HG02840 (cell line): ENCODE measurements around the gene RNF31.
A peak's percentile ranks its signal among the peaks of the same experiment; 100 is the strongest.

Experiments
- ATAC-seq: cut with Tn5 transposase; IDR thresholded peaks from one replicate; pipeline ENCODE4 v1.9.1; 2021; ENCODE audit warnings: mild to moderate bottlenecking, moderate library complexity, moderate number of reproducible peaks; ENCODE audit not compliant: unreplicated experiment, low FRiP score

Gene RNF31

DNA sequence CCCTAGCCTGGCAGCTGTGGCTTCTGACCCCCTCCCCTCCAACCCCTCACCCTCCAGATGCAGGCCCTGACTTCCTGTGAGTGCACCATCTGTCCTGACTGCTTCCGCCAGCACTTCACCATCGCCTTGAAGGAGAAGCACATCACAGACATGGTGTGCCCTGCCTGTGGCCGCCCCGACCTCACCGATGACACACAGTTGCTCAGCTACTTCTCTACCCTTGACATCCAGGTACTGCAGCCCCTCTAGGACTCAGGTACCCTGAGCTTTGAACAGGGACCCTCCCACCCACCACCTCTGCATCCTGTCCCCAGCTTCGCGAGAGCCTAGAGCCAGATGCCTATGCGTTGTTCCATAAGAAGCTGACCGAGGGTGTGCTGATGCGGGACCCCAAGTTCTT is 7.8 kb downstream of the RNF31 start:
- no peak for ATAC-seq

DNA sequence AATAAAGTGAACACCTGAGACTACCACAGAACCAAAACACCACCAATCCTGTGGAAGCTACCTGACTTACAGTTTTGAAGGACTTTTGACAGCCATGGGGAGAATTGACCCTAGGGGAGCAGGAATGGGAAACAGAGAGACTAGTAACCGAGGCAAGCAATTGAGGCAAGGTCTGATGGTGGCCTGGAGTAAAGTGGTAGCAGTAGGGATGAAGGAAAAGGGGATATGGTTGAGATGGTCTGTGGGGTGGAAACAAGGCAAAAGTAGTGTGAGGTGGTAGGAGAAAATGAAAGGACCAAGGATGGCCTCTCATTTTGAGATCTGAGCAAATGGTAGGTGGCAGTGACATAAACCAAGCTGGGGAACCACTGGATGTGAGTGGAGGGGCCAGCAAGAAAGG is 9.5 kb downstream of the RNF31 start:
- ATAC-seq = no peak

DNA sequence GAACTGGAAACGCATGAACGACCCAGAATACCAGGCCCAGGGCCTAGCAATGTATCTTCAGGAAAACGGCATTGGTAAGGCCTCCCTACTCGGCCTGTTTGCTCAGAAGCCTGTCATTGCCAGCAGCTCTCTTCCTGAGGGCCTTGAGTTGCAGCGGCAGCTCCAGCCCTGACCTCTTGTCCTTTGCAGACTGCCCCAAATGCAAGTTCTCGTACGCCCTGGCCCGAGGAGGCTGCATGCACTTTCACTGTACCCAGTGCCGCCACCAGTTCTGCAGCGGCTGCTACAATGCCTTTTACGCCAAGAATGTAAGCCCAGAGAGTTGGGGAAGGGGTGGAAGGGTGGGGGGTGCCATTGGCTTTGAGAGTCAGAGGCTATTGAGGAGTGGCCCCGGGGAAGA is 10.0 kb downstream of the RNF31 start:
- ATAC-seq = no peak

DNA sequence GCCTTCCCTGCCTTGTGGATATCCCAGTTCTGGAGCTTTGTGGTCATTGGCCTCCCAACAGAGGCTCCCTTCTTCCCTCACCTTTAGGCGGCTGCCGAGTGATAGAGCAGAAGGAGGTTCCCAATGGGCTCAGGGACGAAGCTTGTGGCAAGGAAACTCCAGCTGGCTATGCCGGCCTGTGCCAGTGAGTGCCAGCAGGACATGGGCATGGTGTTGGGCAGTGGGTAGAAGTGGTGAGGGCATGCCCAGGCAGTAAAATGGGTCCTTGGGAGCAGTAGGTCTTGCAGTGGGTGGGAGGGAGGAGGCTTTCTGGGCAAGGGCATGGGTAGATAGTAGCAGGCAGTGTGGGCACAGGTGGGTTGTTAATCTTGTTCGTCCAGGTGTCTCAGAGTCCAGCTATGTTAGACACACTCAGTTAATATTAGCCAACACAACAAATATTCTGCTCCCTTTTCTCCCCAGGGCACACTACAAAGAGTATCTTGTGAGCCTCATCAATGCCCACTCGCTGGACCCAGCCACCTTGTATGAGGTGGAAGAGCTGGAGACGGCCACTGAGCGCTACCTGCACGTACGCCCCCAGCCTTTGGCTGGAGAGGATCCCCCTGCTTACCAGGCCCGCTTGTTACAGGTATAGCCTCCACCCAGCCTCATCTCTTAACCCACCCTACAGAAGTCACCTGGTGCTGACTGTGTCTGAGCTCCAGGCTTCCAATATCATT is 12.6 kb downstream of the RNF31 start:
- no peak for ATAC-seq

DNA sequence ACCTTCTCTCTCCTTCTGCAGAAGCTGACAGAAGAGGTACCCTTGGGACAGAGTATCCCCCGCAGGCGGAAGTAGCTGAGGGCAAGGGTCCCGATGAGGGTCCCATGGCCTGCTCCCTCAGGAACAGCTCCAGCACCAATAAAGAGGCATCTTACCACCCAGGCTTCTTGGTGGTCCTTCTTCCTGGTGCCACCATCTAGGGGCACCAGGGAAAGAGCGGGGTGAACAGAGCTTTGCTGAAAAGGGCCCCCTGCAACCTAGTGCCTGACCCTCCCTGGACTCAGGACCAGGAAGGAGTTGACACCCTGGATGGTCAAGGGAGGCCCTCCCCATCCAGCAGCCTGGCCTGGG is 13.2 kb downstream of the RNF31 start:
- peak; percentile 23 for ATAC-seq

DNA sequence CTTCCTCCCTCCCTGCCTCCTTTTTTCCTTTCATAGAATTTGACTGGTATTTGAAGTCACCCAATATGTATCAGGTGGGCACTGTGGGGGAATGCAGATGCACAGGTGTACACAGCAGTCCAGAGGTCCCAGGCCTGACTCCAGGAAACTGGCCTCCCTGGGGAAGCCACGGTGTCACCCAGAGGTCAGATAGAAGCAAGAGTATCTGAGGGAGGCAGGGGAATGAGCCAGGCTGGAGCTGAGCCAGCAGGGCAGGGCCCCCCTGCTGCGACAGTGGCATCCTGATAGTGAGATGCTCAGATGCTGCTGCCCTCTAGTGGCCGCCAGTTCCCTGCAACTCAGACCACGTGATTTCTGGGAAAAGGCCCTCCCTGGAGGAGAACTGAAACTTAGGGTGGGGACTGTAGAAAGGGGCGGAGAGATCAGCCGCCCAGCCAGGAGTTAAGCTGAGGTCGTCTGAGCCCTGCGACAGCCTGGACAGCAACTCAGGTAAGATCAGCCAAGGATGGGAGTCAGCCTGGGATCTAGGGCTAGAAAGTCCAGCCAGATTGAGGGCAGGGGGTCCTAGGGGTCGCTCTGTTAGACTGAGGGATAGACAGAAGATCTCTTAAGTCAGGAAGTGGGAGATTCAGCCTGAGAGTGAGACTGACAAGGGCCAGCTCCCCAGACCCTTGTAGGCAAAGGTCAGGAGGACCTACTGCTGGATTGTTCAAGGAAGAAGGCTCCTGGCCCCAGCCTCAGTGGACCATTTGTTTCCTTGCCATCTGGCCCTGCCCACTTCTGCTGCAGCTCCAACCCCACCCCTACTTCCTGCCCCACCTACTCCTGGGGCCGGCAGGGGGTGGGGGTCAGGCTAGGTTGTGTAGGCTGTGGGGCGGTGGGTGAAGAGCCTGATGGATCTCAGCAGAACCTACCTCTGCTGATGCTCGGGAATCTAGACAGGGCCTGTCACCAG is 13.8 kb downstream of the RNF31 start, which contains the start of gene IRF9:
Gene IRF9, plus strand, starts transcription at position 416 of the 955 bp plus-strand sequence. CDS start 880 bp downstream, outside the sequence.
- ATAC-seq = peak; percentile 76

DNA sequence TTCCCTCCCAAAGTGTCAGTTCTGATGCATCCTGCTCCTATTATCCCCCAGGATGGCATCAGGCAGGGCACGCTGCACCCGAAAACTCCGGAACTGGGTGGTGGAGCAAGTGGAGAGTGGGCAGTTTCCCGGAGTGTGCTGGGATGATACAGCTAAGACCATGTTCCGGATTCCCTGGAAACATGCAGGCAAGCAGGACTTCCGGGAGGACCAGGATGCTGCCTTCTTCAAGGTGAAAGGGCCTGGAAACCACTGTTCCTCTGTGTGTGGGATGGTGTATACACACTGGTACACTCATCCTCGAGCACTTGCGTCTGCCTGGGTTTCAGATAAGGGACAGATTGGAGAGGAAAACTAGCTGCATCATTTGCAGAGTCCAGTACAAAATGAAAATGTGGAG is 14.8 kb downstream of the RNF31 start:
- no peak for ATAC-seq

DNA sequence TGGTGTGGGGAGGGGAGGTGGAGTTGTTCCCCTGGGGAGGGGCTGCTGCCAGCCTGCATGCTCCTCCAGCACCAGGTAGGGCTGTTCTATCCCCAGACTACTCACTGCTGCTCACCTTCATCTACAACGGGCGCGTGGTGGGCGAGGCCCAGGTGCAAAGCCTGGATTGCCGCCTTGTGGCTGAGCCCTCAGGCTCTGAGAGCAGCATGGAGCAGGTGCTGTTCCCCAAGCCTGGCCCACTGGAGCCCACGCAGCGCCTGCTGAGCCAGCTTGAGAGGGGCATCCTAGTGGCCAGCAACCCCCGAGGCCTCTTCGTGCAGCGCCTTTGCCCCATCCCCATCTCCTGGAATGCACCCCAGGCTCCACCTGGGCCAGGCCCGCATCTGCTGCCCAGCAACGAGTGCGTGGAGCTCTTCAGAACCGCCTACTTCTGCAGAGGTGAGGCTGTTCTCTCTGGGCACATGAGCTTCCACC is 17.3 kb downstream of the RNF31 start:
- no peak for ATAC-seq

DNA sequence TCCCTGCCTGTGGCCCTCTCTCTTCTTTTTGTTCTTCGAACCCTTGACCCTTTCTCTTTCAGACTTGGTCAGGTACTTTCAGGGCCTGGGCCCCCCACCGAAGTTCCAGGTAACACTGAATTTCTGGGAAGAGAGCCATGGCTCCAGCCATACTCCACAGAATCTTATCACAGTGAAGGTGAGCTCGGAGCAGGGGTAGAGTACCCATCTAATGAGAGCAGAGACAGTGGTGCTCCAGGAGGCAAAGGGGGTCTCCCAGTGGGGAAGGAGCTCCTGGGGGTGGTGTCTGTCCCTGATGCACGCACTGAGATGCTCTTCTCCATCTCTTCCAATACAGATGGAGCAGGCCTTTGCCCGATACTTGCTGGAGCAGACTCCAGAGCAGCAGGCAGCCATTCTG is 18.5 kb downstream of the RNF31 start:
- ATAC-seq = no peak

DNA sequence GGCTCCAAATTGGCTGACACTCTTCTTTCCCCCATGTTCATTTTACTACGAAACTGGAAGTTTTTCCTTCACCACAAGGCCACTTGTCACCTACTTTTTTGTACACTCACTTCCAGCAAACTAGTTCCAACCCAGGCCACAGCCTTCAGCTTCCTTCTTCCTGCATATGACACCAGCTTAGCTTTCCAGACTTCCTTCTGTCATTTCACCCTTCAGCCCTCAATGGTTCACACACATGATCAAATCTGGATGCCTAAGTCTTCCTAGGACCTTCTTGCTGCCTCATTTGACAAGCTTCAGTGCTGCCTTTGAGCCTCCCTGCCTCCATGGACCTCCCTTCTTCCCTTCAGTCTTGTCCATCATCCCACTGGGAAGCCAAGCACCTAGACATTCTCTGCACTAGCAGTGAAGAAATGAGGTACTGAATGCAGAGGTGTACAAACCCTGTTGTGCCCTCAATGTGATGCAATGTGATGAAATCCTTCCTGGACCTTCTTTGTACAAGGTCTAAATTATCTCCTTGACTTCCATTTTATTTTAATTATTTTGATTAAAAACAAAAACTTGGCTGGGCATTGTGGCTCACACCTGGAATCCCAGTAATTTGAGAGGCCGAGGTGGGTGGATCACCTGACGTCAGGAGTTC is 20.3 kb downstream of the RNF31 start:
- no peak for ATAC-seq

DNA sequence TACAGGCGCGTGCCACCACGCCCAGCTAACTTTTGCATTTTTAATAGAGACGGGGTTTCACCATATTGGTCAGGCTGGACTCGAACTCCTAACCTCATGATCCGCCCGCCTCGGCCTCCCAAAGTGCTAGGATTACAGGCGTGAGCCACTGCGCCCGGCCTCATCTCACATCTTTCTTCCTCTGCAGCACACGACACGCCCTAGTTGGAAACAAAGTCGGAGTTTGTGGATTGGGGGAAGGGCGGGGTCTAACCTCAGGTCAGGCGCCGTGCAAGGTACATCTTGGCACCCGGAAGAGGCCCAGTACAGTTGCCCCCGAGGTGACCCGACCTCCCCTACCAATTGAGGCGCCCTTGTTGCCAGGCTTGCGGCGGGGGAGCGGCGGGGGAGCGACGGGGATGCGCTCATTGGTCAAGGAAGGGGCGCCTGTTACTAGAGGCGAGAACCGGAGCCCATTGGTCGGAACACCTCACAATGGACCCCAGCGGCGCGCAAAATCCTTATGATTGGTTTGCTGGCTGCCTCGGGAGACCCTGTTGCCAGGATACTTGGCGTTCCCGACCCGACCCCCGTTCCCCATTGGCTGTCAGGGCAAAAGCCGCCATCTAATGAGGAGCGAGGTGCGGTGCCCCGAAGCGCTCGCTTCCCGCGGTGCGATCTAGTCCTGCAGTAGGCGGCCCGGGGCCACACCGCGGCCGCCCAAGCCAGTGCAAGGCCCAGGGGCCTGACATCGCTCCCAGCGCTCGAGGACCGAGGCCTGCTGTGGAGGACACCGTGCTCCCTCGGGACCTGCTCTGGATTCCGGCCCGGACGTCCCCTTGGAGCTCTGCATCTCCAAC is 24.3 kb downstream of the RNF31 start, which contains the start of gene REC8:
Gene REC8, plus strand, starts transcription at position 659 of the 839 bp plus-strand sequence. CDS start 473 bp downstream, outside the sequence.
- peak; percentile 69 for ATAC-seq

DNA sequence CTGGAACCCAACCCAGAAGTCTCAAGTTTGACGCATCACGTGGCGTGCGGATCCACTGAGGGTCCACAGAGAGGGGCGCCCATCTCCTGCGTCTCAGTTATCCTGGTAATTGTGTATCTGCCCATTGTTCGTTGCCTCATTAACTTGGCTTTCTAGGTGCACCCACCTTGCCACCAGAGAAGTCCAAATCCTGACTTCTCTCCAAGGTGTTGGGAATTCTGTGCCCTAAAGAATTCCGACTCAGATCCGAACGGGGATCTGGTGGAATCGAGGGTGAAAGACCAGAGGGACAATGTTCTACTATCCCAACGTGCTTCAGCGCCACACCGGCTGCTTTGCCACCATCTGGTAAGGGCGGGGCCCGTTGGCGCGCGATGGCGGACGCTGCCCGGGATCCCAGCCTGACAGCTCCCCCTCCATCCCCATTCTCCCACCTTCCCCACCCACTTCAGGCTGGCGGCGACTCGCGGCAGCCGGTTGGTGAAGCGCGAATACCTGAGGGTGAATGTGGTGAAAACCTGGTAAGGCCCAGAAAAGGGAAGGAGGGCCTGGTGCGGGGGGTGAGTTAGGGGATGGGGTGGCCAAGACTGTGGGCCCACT is 25.1 kb downstream of the RNF31 start:
- no peak for ATAC-seq

DNA sequence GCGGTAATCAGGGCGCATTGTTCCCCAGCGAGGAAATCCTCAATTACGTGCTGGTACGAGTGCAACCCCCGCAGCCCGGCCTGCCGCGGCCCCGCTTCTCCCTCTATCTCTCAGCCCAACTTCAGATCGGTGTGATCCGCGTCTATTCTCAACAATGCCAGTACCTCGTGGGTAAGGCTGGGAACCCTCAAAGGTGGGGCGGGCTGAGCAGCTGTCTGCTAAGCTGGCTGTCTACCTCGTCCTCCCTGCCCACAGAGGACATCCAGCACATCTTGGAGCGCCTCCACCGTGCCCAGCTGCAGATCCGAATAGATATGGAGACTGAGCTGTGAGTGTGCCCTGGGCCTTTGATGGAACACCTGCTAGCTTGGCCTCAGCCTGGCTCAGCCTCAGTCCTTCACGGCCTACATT is 25.6 kb downstream of the RNF31 start:
- no peak for ATAC-seq

DNA sequence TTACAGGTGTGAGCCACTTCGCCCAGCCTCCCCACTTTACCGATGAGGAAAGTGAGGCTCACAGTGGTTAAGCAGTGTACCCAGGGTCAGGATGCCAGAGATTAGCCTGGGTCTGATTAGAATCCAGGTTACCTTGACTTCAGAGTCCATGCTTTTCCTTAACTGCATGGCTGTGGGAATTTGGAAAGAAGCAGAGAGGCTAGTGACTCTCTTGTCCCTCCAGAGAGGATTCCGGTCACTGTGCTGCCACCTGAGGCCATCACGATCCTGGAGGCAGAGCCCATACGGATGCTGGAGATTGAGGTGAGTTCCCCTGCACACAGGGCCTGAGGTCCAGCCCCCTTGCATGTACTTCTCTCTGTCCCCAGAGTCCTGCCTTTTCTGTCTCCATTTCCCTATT is 29.3 kb downstream of the RNF31 start:
- no peak for ATAC-seq

DNA sequence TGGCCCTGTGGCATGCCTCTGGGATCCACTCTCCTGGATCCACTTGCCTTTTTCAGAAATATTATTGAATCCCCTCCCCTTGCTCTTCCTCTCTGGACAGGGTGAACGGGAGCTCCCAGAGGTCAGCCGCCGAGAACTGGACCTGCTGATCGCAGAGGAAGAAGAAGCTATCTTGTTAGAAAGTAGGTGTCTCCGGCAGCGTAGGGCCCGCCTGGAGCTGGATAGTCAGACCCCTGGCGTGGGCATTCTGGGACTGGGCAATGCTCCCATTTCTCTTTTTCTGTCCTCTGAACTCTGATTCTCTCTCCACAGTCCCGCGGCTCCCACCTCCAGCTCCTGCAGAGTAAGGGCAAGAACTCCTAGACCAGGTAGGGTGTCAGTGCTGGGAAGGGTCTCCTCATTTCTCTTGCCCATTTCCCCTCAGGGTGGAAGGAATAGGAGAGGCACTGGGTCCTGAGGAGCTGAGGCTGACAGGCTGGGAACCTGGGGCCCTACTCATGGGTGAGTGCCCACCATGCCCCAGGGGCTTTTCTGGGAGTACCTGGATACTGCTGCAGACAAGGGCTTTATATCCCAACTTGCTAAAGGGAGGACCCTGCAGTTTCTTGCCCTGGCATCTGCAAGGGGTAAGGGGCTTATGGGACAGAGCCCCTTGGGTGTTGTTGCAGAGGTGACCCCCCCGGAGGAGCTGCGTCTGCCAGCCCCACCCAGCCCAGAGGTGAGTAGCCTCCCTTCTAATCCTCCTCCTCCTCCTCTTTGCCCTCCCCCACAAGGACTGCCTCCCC is 29.9 kb downstream of the RNF31 start:
- ATAC-seq = no peak

DNA sequence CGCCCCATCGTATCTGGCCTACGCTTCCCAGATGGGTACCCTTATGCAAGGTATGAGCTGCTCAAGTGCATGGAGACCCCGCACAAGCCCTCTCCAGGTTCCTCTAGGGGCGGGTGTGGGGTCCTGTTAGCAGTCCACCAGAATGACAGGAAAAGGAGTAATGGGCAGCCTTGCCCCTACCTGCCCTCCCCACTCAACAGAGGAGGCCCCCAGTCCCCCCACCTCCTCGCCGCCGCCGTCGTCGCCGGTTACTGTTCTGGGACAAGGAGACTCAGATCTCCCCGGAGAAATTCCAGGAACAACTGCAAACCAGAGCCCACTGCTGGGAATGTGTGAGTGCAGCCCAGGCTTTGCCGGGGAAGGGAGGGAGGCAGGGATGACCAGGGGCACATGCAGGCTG is 30.6 kb downstream of the RNF31 start:
- ATAC-seq = no peak

DNA sequence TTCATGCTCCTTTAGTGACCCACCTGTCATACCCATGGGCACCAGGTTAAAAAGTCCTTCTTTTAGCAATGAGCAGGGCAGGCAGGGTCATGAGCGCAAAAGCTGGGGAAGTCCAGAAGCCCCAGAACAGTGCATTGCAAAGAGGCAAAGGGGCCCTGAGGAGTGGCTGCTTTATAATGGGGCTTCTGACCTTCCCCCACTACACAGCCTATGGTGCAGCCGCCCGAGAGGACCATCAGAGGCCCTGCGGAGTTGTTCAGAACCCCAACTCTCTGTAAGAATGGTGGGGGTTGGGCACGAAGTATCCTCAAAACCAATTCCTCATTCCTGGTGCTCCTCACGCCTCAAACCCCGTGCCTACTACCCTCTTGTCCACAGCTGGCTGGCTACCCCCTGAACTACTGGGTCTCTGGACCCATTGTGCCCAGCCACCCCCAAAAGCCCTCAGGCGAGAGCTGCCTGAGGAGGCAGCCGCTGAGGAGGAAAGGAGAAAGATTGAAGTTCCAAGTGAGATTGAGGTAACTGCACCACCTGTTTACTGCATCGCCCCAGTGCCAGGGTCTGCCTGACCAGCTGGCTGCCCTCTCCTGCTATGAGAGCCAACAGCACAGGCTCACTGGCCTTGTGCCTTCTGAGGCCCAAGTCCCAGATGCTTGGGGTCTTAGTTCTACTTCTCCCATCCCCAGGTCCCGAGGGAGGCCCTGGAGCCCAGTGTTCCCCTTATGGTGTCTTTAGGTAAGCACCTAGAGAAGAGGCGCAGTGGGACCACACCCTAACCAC is 31.3 kb downstream of the RNF31 start:
- no peak for ATAC-seq

DNA sequence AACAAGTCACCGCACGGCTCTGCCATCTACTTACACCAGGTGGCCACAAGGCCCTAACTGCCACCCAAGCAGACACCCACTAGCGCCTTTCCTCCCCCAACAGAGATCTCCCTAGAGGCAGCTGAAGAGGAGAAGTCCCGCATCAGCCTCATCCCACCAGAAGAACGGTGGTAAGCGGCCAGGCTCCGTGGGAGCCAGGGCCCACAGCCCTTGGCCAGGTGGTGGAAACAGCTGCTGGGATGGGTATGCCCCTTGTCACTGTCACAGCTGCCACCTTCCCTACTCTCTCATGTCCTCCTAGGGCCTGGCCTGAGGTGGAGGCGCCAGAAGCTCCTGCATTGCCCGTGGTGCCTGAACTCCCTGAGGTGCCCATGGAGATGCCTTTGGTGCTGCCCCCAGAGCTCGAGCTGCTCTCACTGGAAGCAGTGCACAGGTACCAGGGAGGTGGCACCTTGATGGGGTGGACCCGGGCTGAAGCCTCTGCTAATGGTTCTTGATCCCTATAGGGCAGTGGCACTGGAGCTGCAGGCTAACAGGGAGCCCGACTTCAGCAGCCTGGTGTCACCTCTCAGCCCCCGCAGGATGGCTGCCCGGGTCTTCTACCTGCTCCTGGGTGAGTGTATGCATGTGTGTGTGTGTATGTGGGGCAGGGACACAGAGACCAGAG is 32.1 kb downstream of the RNF31 start:
- no peak for ATAC-seq
